ENCODE data around the gene PAGE2B. TPM values are rescaled to one million over a fixed set of nuclear protein-coding genes. Genes with fewer than 3 reads are reported as not detected.
"Not testable (repeated sequence)": the region's sequence is repeated elsewhere in the genome, so short reads cannot be mapped to it uniquely, and the experiment has no call there.

PAGE2B gene
- total RNA-seq, 1 experiment from 2014 or later: not detected

GRCh38 chrX:55041514-55041913 is 33.3 kb upstream of the PAGE2B start:
- intact Hi-C loops (cut with micrococcal nuclease; ENCODE audit: unreplicated experiment): no loop called here
- Histone ChIP-seq H3K9me3 (ENCODE audit: low read depth, low read length, poor library complexity, severe bottlenecking) (no peaks in the 10 kb centered on the region), H3K27ac (ENCODE audit: low read depth, low read length, poor library complexity, severe bottlenecking) (no peak overlapping the region), H3K36me3 (ENCODE audit: insufficient read depth, low read length, poor library complexity, severe bottlenecking) (no peaks in the 10 kb centered on the region), H3K4me3 (ENCODE audit: low read depth, low read length, poor library complexity, severe bottlenecking) (no peak overlapping the region), H3K27me3 (replicated peaks; ENCODE audit: insufficient read depth, low read depth, low read length, poor library complexity) (no peaks in the 10 kb centered on the region), H3K4me1 (ENCODE audit: insufficient read depth, low read length, poor library complexity, severe bottlenecking) (no peaks in the 10 kb centered on the region)
- no TSS peak for BruUV-seq (replicated peaks)
- ChIA-PET CTCF (no interaction called here), POLR2A (ENCODE audit: low non-redundant PET) (no interaction called here)
- no peak for DNase-seq (ENCODE audit: low spot score)
- TF ChIP-seq EZH2 (IDR thresholded peaks at IDR 0.05; ENCODE audit: borderline replicate concordance, low read depth, low read length, poor library complexity, severe bottlenecking) (no peak), CTCF (conservative IDR thresholded peaks at IDR 0.05; ENCODE audit: low read depth, low read length) (no peak)

GRCh38 chrX:55050599-55050998 is 24.2 kb upstream of the PAGE2B start:
- H3K9me3 ChIP-seq (ENCODE audit: low read depth, low read length, poor library complexity, severe bottlenecking); POLR2A ChIA-PET (ENCODE audit: low non-redundant PET); CTCF ChIA-PET; H3K27me3 ChIP-seq (replicated peaks; ENCODE audit: insufficient read depth, low read depth, low read length, poor library complexity); BruUV-seq (replicated peaks); H3K4me1 ChIP-seq (ENCODE audit: insufficient read depth, low read length, poor library complexity, severe bottlenecking); DNase-seq (ENCODE audit: low spot score); H3K36me3 ChIP-seq (ENCODE audit: insufficient read depth, low read length, poor library complexity, severe bottlenecking); H3K4me3 ChIP-seq (ENCODE audit: low read depth, low read length, poor library complexity, severe bottlenecking); H3K27ac ChIP-seq (ENCODE audit: low read depth, low read length, poor library complexity, severe bottlenecking): not testable (repeated sequence)
- intact Hi-C loops (cut with micrococcal nuclease; ENCODE audit: unreplicated experiment): loop anchor here (10.0 kb wide), 1 partner anchor 1736 kb away; no protein-coding TSS in a partner anchor

GRCh38 chrX:55056820-55057674 is 17.8 kb upstream of the PAGE2B start:
- Histone ChIP-seq H3K36me3 (ENCODE audit: insufficient read depth, low read length, poor library complexity, severe bottlenecking) (no peaks in the 10 kb centered on the region), H3K4me3 (ENCODE audit: low read depth, low read length, poor library complexity, severe bottlenecking) (no peak overlapping the region), H3K9me3 (ENCODE audit: low read depth, low read length, poor library complexity, severe bottlenecking) (no peaks in the 10 kb centered on the region), H3K27me3 (replicated peaks; ENCODE audit: insufficient read depth, low read depth, low read length, poor library complexity) (no peaks in the 10 kb centered on the region), H3K27ac (ENCODE audit: low read depth, low read length, poor library complexity, severe bottlenecking) (no peak overlapping the region), H3K4me1 (ENCODE audit: insufficient read depth, low read length, poor library complexity, severe bottlenecking) (no peaks in the 10 kb centered on the region)
- intact Hi-C loops (cut with micrococcal nuclease; ENCODE audit: unreplicated experiment): loop anchor here (5.0 to 10.0 kb wide), 2 partner anchors 165 to 1742 kb away; no protein-coding TSS in a partner anchor
- POLR2A ChIA-PET (ENCODE audit: low non-redundant PET): no interaction called here
- CTCF ChIA-PET: interaction anchor here (0.6 to 0.8 kb wide), 2 partner anchors 510 to 1503 kb away, joined by 3 to 5 read pairs; no protein-coding TSS in a partner anchor
- TF ChIP-seq EZH2 (IDR thresholded peaks at IDR 0.05; ENCODE audit: borderline replicate concordance, low read depth, low read length, poor library complexity, severe bottlenecking) (no peak), CTCF (conservative IDR thresholded peaks at IDR 0.05; ENCODE audit: low read depth, low read length) (no peak)
- no TSS peak for BruUV-seq (replicated peaks)
- DNase-seq (ENCODE audit: low spot score): no peak
